GM21515 (cell line): ENCODE results near the gene TMEM145.
"Not testable (repeated sequence)": the region's sequence is repeated elsewhere in the genome, so short reads cannot be mapped to it uniquely, and the experiment has no call there.

ENCODE experiments used
- ATAC-seq: cut with Tn5 transposase; IDR thresholded peaks from one replicate; pipeline ENCODE4 v1.9.1; 2021; ENCODE audit not compliant: unreplicated experiment

The TMEM145 gene

GRCh38 chr19:42333975-42334696, 21.0 kb downstream of the TMEM145 start:
- ATAC-seq = no peak

DNA sequence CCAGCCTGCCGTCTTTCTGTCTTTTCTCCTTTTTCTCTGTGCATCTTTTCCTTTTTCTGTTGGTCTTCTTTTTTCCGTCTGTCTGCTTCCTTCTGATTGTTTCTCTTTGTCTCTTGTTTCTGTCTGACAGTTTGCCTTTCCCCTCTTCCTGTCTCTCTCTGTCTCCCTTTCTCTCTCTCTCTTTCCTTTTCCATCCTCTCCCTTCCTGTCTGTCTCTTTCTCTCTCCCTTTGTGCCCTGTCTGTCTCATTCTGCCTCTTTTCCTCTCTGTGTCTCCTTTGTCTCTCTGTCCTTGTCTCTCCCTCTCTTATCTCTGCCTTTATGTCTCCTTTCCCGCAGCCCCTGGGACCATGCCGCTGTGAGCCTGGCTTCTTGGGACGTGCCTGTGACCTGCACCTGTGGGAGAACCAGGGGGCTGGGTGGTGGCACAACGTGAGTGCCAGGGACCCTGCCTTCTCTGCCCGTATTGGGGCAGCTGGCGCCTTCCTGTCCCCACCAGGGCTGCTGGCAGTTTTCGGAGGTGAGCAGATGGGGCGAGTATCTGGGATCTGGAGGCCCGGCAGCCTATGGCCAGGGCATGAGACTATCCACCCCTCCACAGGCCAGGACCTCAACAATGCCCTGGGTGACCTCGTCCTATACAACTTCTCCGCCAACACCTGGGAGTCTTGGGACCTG, 21.7 kb downstream of the TMEM145 start:
- ATAC-seq = no peak

DNA sequence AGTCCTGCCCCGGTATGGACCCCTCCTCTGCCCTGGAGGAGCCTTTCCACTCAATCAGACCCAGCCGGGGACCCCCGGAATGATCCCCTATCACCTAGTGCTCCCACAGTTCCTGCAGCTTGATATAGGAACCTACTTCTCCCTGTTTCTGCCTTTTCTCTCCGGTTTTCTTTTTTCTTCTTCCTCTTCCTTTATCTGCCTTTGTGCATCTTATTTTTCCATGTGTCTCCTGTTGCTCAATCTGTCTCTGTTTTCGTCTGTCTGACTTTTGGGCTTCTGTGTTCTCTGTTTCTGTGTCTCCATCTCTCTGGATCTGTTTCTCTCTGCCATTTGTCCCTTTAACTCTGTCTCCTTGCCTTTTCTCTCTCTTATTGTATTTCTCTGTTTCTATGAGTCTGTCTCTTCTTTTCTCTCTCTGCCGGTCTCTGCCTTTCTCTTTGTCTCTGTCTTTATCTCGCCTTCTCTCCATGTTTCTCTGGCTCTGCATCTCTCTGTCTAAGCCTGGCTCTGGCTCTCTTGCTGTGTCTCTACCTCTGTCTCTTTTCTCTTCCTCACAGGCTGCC, 22.3 kb downstream of the TMEM145 start:
- ATAC-seq = no peak

- no peak for ATAC-seq
These were observed 22.9 kb downstream of the TMEM145 start for GRCh38 chr19:42335971-42336370.

- ATAC-seq = not testable (repeated sequence)
These were observed 26.2 kb downstream of the TMEM145 start for GRCh38 chr19:42339126-42339860.

- not testable (repeated sequence) for ATAC-seq
These were observed 26.8 kb downstream of the TMEM145 start for GRCh38 chr19:42339922-42340321.

DNA sequence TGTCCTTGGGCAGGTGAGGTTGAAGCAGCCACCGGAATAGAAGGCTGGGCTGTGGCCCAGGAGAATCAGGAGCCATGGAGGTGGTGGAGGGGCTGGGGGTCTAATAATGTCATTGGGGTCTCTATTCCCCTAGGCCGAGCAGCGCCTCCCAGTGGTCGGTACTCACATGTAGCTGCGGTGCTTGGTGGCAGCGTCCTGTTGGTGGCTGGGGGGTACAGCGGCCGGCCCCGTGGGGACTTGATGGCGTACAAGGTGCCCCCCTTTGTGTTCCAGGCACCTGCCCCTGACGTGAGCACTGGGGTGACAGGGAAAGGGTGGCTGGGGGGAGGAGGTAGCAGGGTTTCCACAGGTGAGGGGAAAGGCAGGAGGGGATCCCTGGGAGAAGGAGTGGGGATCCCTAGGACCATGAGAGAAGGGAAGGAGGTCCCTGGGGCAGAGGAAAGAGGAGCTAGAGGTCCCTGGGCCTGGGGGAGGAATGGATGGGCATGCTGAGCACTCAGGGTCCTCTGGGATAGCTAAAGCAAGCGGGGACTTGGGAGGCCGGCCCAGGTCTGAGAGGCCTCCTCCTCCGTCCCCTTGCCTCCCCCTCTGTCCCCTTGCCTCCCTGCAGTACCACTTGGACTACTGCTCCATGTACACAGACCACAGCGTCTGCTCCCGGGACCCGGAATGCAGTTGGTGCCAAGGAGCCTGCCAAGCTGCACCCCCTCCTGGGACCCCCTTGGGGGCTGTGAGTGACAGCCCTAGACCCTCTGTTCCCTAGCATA, 30.4 kb downstream of the TMEM145 start:
- no peak for ATAC-seq

GRCh38 chr19:42344336-42344893, 31.3 kb downstream of the TMEM145 start:
- no peak for ATAC-seq

DNA sequence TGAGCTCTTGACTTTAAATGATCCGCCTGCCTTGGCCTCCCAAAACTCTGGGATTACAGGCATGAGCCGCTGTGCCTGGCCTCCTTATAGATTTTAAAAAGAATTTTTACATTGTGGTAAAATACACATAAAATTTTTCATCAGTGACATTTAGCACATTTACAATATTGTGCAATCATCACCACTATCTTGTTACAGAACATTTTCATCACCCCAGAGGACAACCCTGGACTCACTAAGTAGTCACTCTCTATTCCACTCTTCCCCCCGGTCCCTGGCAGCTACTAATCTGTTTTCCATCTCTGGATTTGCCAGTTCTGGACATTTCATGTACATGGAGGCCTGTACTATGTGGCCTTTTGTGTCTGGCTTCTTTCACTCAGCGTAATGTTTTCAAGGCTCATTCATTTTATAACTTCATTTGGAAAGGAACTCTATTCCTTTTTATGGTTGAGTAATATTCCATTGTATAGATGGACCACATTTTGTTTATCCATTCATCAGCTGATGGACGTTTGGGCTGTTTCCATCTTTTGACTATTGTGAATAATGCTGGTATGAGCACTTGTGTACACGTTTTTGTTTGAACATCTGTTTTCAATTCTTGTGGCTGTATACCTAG, 32.2 kb downstream of the TMEM145 start:
- no peak for ATAC-seq

DNA sequence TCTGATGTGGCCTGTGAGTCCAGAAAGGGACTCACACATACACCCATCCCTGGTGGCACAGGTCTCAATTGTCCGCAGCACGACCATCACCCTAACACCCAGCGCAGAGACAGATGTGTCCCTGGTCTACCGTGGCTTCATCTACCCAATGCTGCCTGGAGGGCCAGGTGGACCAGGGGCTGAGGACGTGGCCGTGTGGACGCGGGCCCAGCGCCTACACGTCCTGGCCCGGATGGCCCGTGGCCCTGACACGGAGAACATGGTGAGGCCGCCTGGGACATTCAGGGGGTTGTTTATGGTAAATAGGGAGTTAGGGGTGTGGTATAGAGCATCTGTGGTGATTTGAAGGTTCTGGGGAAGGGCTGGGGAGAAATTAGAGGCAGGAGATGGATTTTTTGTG, 35.1 kb downstream of the TMEM145 start:
- ATAC-seq = no peak

GRCh38 chr19:42349378-42350107, 36.4 kb downstream of the TMEM145 start:
- ATAC-seq = no peak

DNA sequence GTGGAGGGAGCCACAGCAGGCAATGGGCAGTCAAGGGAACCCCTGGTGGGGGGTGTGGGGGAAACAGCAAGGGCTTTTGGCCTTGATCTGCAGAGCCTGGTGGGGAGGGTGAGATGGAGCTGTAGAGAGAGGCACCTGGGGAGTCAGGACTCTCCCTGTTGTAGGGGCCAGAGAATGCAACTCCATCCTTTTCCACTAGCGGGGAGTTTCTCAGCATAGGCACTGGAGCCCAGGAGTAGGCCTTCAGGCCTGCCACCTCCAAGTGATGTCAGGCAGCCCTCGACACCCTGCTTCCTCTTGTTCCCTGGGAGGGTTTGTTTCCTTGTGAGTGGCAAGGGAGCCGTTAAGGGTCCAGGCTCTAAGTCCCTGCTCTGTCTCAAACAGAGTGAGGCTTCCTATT, 37.3 kb downstream of the TMEM145 start:
- no peak for ATAC-seq

GRCh38 chr19:42351079-42351735, 38.1 kb downstream of the TMEM145 start:
- no peak for ATAC-seq

DNA sequence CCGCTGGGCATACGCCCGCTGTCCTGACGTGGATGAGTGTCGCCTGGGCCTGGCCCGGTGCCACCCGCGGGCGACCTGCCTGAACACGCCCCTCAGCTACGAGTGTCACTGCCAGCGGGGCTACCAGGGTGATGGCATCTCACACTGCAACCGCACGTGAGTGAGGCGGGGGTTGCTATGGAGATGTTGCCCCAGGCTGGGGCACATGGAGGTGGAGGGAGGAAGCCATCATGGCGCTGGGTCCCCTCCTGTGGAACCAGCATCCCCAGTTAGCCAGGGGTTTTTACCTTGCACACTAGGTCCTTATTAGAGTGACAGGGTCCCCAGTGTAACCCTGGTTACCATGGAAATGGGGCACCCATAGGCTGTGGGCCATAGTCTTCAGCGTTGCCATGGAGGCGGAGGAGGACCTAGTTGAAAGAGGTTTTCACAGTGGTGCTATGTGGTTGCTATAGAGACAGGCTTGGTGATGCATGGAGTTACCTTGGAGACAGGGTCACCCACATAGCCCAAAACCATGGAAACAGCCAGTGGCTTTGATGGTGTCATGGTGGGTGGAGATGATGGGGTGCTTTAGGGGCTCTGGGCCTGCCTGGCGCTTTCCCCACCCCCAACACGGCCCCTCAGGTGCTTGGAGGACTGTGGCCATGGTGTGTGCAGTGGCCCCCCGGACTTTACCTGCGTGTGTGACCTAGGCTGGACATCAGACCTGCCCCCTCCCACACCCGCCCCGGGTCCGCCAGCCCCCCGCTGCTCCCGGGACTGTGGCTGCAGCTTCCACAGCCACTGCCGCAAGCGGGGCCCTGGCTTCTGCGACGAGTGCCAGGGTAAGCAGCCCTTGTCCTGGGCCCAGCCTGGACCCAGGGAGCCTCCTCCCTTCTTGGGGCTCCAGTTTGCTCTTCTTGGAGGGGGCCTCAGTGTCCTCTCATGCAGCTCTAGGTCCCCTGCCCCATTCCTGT, 39.5 kb downstream of the TMEM145 start:
- ATAC-seq = no peak

GRCh38 chr19:42353341-42354015, 40.4 kb downstream of the TMEM145 start:
- ATAC-seq = no peak

DNA sequence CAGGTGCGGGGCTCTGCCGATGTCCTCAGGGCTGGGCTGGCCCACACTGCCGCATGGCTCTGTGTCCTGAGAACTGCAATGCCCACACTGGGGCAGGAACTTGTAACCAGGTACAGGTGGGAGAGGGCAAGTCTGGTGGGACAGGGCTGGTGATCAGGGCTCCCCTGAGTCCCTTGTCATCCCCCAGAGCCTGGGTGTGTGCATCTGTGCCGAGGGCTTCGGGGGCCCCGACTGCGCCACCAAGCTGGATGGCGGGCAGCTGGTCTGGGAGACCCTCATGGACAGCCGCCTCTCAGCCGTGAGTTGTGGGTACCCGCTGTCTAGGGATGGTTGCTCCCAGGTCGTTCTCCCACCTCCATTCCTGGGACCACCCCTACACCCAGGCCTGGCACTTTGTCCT, 42.8 kb downstream of the TMEM145 start:
- no peak for ATAC-seq

- no peak for ATAC-seq
These were observed 43.6 kb downstream of the TMEM145 start for GRCh38 chr19:42356686-42357085.
